GM12801 (cell line): ENCODE data around the gene DCC.

Experiments used
- CTCF ChIP-seq: IDR thresholded peaks from one replicate; pipeline ENCODE4 v1.5.1; 2011; ENCODE audit warnings: control low read depth; ENCODE audit not compliant: insufficient read length; ENCODE audit errors: extremely low read depth

DCC gene

GRCh38 chr18:52439457-52439856 lies 99.5 kb downstream of the DCC start:
- no peak for TF ChIP-seq CTCF

- no peak for TF ChIP-seq CTCF
Measured at GRCh38 chr18:52441794-52442193, 101.8 kb downstream of the DCC start.

- no peak for TF ChIP-seq CTCF
Measured at GRCh38 chr18:52442686-52443085, 102.7 kb downstream of the DCC start.

- TF ChIP-seq CTCF: no peak
Measured at GRCh38 chr18:52451256-52451655, 111.3 kb downstream of the DCC start.

- TF ChIP-seq CTCF: no peak
Measured at GRCh38 chr18:52451851-52452250, 111.9 kb downstream of the DCC start.

GRCh38 chr18:52452427-52452826 lies 112.4 kb downstream of the DCC start:
- no peak for TF ChIP-seq CTCF

GRCh38 chr18:52459890-52460289 lies 119.9 kb downstream of the DCC start:
- TF ChIP-seq CTCF: no peak

- no peak for TF ChIP-seq CTCF
Measured at GRCh38 chr18:52462853-52463252, 122.9 kb downstream of the DCC start.
